Choroid plexus epithelial cell (primary cell): ENCODE measurements around the gene MAP3K21.

Experiments used
- DNase-seq: peaks from one replicate; pipeline ENCODE4 v3.0.0-alpha.2; 2010; ENCODE audit warnings: low read depth
- H3K4me3 ChIP-seq: 2 replicates; pipeline ENCODE4 v1.5.1; 2011; ENCODE audit warnings: low read depth, mild to moderate bottlenecking, control low read depth, low read length, moderate library complexity
- CTCF ChIP-seq: conservative IDR thresholded peaks from 2 replicates; pipeline ENCODE4 v1.5.1; 2011; ENCODE audit warnings: low read depth, mild to moderate bottlenecking, control low read depth, inconsistent platforms, low read length, moderate library complexity

MAP3K21 gene

GRCh38 chr1:233293556-233294446, 33.7 kb upstream of the MAP3K21 start:
- TF ChIP-seq CTCF, result no peak
- H3K4me3 ChIP-seq, result no peak overlapping the region
- peak; percentile 14 for DNase-seq

GRCh38 chr1:233294913-233295236, 32.6 kb upstream of the MAP3K21 start:
- peak; percentile 64 for DNase-seq
- H3K4me3 ChIP-seq, result peak overlapping the region; percentile 80
- TF ChIP-seq CTCF, result no peak

- DNase-seq, result peak; percentile 65
- H3K4me3 ChIP-seq, result peak within 1 kb of the TSS; percentile 80
- TF ChIP-seq CTCF, result no peak
These were observed 32.1 kb upstream of the MAP3K21 start, which contains the start of gene PCNX2 for GRCh38 chr1:233295237-233295974. PCNX2 (minus strand) TSS chr1:233295725; CDS start chr1:233295478, 247 bp downstream.

- TF ChIP-seq CTCF, result no peak
- H3K4me3 ChIP-seq, result peak overlapping the region; percentile 80
- no peak for DNase-seq
These were observed 31.6 kb upstream of the MAP3K21 start for GRCh38 chr1:233295975-233296322.

GRCh38 chr1:233299450-233299849, 28.1 kb upstream of the MAP3K21 start:
- TF ChIP-seq CTCF, result no peak
- DNase-seq, result no peak
- no peak overlapping the region for H3K4me3 ChIP-seq

- TF ChIP-seq CTCF, result no peak
These were observed 27.2 kb upstream of the MAP3K21 start for GRCh38 chr1:233300326-233300725.

More at GRCh38 chr1:233300326-233300725, 27.2 kb upstream of the MAP3K21 start:
- peak; percentile 10 for DNase-seq
- H3K4me3 ChIP-seq, result no peak overlapping the region
